GM12873 (cell line): Measurements from ENCODE around the gene WT1.

Source experiments
- TF ChIP-seq, protein P1 (sequence below): IDR thresholded peaks from 2 replicates; pipeline ENCODE4 v1.5.1; 2012; ENCODE audit warnings: low read depth, mild to moderate bottlenecking, moderate library complexity, low read length, control low read depth; ENCODE audit not compliant: insufficient read depth; ENCODE audit errors: missing control alignments

WT1 gene

DNA sequence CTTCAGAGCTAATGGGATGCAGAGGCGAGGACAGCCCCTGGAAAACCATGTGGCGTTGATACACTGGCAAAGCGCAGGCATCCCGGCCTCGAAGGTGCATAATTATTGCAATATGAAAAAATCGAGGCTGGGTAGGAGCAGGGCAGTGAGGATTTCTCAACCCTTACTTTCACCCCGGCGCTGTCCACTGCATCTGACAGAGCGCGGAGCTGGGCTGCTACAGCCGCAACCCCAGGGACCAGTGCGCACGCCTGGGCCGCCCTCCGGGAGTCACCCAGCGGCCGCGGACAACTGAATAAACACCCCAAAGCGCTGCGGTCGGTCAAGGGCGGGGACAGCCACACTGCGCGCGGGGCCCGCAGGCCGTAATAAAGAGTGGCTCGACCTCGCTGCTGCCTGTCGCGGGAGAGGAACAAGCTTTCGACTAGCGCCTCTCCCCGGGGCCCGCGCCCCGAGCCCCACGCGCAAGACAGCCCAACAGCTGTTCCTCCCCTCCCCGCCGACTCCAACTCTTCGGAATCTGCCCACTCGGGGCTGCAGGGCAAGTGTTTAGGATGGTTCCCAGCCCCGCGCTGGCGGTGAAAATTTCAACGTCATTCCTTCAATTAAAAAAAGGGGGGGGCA is 3.6 kb upstream of the WT1 start:
- TF ChIP-seq, protein P1, sequence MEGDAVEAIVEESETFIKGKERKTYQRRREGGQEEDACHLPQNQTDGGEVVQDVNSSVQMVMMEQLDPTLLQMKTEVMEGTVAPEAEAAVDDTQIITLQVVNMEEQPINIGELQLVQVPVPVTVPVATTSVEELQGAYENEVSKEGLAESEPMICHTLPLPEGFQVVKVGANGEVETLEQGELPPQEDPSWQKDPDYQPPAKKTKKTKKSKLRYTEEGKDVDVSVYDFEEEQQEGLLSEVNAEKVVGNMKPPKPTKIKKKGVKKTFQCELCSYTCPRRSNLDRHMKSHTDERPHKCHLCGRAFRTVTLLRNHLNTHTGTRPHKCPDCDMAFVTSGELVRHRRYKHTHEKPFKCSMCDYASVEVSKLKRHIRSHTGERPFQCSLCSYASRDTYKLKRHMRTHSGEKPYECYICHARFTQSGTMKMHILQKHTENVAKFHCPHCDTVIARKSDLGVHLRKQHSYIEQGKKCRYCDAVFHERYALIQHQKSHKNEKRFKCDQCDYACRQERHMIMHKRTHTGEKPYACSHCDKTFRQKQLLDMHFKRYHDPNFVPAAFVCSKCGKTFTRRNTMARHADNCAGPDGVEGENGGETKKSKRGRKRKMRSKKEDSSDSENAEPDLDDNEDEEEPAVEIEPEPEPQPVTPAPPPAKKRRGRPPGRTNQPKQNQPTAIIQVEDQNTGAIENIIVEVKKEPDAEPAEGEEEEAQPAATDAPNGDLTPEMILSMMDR = no peak

DNA sequence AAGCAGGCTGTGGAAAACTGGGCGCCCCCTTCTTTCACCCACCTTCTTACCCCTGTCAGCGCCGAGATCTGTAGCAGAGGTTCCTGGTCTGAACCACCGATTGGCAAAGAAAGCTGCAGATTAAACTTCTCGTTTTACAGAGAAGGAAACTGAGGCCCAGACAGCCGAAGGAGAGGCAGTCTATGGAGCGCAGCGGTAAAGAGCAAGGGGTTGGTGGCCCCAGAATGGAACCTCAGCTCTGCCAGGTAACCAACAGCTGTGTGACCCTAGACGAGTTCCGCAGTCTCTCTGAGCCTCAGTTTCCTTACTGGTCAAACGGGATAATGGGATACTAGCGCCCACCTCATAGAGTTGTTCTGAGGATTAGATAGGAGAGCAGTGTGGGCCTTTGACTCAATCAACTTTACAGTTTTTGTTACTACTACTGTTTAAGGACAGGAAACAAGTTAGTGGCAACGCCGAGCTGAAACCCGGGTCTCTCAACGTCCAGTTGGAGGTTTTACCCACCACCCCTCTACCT is 3.1 kb upstream of the WT1 start:
- TF ChIP-seq, protein P1 = no peak

DNA sequence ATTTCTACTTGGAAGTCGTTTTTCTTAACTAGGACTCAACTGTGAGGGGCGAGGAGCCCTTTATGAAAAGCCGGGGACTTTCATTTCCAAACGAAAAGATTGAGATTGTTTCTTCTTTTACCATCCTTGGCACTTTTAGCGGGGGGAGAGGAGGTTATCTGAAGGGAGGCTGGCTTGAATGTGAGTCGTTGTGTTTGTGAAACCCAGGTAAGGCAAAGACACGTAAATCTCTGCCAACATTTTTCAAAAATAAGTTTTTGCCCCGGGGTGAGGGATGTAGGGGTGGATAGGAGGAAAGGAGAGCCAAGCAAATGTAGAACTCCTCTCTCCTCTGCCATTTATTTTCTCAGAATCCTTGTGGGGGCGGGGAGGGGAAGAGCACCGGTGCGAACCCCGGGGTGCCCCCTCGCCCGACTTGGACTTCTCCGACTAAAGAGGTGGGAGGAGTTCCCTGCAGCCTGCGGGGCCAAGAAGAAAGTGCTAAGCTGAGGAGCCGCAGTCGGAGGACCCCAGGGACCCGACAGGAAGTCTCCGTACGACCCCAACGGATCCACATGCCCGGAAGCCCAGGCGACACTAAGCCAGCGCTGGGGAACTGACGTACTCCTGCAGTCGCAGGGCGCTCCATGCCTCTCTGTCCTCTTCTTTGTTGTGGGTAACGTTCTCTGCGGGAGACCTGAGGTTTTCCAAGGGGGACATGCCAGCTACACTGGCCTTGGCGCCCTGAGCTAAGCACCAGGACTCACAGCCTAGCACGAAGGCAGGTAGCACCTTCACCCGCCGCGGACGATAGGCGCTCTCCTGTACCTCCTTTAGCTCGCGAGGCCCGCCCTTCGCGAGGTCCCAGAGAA is 2.4 kb upstream of the WT1 start:
- TF ChIP-seq, protein P1 = no peak

DNA sequence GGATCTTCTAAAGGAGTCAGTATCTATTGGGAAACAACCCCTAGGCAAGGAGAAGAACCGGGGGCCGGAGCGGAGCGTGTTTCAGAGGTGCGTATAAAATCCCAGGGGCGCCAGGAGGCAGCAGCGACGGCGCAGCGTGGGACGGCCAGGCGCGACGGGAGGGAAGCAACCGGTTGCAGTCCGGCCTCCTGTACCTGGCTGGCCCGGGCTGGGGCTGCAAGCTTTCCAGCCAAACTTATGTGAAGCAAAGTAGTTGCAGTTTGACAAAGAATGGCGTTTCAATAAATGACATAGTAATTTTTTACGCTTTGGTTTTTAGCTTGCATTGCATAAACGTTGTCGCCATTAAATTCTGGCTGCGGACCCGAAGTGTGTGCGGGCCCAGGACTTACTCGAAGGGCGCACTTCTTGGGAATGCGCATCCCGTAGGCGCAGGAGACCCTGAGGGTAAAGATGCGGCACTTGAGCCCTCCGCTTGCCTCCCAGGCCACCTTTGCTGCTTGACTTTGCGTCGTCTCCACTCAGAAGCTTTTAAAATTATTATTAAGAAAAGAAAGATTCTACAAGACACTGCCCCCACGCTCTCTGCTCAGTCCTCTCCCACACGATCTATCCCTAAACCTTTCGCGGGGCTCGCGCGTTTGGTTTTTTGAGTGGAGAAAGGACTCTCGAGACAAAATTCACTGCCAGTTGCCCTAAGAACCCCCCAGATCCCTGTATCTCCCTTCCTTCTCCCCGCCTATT is 1.6 kb upstream of the WT1 start:
- TF ChIP-seq, protein P1 = no peak

DNA sequence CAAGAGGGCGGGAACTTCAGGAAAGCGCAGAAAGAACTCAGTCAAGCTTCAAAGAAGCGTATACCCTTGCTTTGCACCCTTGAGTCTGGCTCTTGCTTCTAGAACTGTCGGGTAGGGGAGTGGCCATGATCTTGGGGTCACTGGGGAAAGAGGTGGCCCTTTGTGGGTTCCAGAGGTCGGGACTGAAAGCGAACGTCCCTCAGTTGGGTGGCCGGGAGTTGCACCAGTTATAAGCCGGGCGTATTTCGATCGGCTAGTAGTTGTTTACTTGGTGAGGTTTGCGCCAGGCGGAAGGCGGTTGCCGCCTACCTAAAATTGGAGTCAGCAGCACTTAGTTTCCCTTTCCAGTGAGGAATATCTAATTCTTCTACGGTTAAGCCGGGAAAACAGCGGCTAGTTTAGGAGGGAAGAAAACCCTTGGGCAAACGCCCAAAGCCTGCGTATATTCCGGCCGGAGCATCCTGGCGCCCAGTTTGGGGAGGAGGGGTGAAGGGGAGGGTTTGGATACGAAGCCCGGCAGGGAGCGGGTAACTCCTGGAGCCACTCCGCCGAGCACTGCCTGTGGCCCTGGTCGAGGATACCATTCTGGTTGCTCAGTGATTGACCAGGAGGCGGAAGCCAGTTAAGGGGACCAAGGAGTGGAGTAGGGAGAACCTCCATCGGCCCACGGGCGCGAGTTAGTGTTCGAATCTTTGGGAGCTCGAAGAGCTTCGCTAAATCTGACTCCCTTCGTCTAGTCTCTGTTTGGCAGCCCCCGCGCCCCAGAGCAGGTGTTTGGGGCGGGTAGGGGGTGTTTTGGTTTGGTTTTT is 807 bp upstream of the WT1 start:
- TF ChIP-seq, protein P1 = no peak

DNA sequence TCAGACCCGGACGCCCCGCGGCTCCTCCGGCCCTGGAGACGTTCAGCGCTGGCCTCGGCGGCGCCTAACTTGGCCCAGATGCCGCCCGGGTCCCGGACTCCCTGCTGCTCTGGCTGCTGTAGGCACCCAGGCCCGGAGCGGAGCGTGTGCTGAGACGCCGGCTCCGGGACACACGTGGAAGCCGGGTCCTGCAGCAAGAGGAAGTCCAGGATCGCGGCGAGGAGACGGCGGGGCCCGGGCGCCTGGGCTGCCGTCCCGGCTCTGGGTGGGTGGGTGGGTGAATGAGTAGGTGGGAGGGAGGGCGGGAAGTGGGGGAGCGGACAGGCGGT is 223 bp downstream of the WT1 start:
- TF ChIP-seq, protein P1 = no peak
